ENCODE data around the gene ARHGEF2.

GRCh38 chr1:155983191-155984024 lies 5.1 kb upstream of the ARHGEF2 start:
- TF ChIP-seq GATA2 (IDR thresholded peaks at IDR 0.05; ENCODE audit: low read depth, low read length) (no peak), GATA3 (IDR thresholded peaks at IDR 0.05; ENCODE audit: low read depth, low read length) (no peak)

Data from SH-SY5Y (cell line).